GM19240 (cell line): ENCODE data around the gene ZXDC.

Source experiments
- DNase-seq: peaks from one replicate; pipeline ENCODE4 v3.0.0; 2011; ENCODE audit warnings: low spot score; ENCODE audit not compliant: insufficient read length

The ZXDC gene

DNA sequence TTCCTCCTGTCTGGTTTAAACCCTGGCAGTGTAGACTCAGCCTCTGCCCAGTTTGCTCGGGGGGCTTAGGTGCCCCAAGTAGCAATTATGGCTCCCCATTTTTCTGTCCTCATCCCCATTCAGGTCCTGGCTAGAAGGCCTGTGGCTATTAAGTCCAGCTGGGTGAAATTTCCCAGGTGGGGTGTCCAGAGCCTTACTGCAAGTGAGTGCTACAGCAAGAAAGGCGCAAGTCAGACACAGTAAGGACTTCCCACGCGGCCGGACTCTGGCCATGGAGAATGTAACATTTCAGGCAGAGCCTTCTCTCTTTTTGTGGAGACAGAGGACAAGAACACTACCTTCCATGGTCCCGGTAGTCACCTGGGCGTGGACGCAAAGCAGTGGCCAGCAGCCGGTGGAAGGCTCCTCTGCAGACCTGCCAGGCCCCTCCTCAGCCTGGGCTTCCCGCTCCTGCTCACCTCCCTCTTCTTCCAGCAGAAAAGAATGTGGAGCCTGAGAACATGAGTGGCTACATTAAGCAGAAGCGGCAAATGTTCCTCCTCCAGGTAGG lies 57.6 kb downstream of the ZXDC start:
- DNase-seq = no peak

- no peak for DNase-seq
These were observed 58.2 kb downstream of the ZXDC start for GRCh38 chr3:126417515-126417914.

GRCh38 chr3:126416943-126417342 lies 58.7 kb downstream of the ZXDC start:
- no peak for DNase-seq

GRCh38 chr3:126415661-126416591 lies 59.8 kb downstream of the ZXDC start:
- no peak for DNase-seq

GRCh38 chr3:126414961-126415660 lies 60.6 kb downstream of the ZXDC start:
- no peak for DNase-seq

GRCh38 chr3:126414406-126414805 lies 61.3 kb downstream of the ZXDC start:
- DNase-seq = no peak

DNA sequence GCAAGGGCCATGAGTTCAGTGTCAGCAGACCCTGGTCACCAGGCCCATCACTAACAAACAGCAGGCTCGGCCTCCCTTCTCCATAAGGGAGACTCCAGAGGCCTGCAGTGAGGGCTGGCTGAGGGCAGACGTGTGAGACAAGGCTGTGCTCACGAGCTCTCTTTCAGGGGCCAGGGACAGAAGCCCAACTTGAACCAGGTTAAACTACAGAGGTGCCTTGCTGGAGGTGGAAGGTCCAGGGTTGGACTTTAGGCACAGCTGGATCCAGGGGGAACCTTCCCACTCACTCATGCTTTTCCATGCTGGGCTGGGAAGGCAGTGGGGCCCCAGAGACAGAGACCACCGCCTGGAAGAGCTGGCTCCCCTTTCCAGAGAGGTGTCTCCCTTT lies 62.0 kb downstream of the ZXDC start:
- DNase-seq = no peak

GRCh38 chr3:126412841-126413692 lies 62.6 kb downstream of the ZXDC start:
- no peak for DNase-seq

DNA sequence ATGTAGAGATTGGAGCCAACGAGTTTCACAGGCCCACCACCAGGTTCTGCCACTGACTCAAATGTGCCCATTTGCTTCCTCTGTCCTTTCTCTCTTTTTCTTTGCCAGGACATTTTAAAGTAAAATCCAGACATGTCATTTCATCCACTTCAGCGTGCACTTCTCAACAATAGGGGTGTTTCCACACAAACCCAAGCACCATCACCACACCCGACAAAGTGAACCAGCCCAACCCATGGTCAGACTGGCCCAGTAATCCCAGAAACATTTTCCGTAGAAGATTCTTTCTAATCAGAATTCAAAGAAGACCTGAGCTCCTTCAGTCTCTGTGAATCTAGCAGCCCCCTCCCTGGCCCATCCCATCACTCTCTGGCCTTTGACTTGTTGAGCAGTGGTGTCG lies 67.6 kb downstream of the ZXDC start:
- no peak for DNase-seq

- DNase-seq = no peak
These were observed 68.2 kb downstream of the ZXDC start for GRCh38 chr3:126407412-126408044.

DNA sequence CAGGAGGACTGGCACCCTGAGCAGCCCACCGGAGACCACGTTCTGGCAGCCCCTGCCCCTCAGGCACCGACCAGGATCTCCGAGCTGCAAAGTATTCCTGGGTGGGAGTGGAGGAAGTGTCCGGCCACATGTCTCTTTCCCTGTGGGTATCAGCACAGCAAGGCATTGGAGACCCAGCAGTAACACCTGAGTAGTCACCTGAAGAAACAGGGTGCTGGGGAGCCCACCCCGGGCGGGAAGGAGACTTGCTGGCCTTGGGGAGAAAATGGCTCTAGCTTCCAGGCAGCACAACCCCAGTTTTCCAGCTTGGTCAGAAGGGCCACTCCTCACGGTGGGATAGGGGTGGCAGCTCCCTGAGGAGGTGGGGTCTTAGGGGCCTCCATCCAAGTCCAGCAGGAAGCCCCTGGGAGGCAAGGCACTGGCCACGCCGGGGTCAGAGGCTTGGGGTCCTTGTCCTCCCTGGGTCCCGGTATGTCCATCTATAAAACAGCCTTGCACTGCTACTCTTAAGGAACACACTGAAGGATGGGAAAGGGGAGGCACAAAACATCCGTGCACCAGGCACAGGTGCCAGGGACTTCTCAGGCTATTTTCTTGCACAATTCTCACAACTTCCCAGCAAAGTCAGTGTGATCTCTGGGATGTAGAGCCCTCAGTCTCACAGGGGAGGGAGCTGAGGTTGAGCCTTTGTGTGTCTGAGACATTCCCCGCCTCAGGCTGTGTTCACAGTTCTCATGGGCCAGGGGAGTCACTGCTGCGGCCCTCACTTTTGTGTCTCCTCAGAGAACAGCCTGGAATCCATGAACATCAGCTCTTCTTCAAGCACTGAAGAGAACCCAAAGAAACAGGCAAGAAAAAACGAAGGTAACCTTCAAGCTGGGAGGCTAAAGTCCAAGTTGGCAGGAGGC lies 69.0 kb downstream of the ZXDC start:
- no peak for DNase-seq

- DNase-seq = no peak
These were observed 72.9 kb downstream of the ZXDC start for GRCh38 chr3:126402666-126403302.

DNA sequence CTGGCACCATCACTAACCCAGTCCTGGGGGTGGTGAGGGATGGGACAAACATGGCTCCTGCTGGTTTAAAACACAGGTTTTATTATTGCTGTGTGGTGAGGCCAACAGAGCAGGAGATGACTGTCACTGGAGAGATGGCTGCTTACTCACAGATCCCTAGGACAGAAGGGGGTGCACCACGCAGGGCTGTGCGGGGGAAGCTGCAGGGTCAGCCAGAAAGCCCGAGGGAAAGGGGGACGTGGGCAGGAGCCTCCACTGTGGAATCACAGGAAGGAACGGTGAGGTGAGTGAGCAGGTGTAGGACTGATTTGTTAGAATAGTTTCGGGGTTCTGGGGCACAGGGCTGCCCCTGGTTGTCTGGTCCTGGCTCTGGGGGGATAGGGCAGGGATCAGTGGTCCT lies 73.5 kb downstream of the ZXDC start:
- no peak for DNase-seq

- DNase-seq = no peak
These were observed 74.0 kb downstream of the ZXDC start for GRCh38 chr3:126401611-126402160.

- DNase-seq = no peak
These were observed 75.9 kb downstream of the ZXDC start for GRCh38 chr3:126399756-126400155.

DNA sequence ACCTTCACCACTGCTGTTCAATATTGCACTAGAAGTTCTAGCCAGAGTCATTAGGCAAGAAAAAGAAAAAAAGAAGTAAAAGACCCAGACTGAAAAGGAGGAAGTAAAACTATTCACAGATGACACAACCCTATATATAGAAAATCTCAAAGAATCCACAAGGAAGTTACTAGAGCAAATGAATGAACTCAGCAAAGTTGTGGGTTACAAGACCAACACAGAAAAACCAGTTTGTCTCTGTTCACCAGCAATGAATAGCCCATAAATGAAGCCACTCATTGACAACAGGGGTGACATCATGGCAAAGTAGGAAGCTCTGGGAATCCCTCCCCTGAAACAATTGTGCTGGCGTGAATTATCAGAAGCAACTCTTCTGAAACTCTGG lies 76.3 kb downstream of the ZXDC start:
- DNase-seq = peak; percentile 19

DNA sequence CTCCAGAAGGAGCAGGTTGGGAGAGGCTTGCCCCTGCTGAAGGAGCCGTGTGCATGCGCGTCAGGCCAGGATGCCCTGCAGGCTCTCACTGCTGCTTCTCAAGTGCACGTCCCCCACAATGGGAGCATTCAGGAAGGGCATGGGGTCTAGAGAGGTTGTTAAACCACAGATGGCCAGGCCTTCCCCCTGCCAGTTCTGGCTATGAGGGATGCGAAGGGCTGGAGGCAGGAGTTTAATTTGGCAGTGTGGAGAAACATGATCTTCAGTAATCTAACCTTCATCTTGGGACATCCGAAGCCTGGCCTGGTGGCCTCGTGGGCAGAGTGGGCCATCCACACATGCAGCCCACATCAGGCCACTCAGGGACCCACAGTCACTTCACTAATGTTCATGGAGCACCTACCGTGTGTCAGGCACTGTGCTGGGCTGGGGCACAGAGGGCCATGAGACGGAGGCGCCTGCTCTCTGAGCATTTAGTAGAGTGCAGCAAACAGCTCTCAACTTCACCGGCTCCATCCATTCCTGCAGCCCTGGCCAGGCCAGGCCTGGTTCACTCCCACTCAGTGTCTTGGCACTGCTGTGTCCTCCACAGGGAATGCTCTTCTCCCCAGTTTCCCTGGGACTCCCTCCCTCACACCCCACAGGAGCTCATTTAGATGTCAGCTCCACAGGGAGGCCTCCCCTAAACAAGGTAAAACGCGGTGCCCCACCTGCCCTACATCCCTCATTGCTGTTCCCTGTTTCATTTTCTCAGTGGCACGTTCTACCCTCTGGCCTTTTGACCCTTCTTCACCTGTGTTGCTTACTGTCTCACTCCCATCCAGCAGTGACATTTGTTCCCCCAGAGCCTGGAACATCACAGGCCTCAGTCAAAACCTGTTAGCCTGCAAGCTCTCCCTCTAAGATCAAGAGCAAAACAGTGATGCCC lies 77.0 kb downstream of the ZXDC start:
- no peak for DNase-seq
